IPS-18a (cell line): Measurements from ENCODE around the gene TOP3A.

ENCODE experiments used
- H3K27ac ChIP-seq: one replicate; pipeline ENCODE4 v1.5.1; 2013; ENCODE audit warnings: low read length
- H3K27me3 ChIP-seq: one replicate; pipeline ENCODE4 v1.6.1; 2013; ENCODE audit warnings: mild to moderate bottlenecking, low read length; ENCODE audit not compliant: control insufficient read depth, insufficient read depth
- H3K36me3 ChIP-seq: one replicate; pipeline ENCODE4 v1.6.1; 2013; ENCODE audit warnings: low read depth, low read length; ENCODE audit not compliant: control insufficient read depth
- H3K4me1 ChIP-seq: one replicate; pipeline ENCODE4 v1.6.1; 2013; ENCODE audit warnings: low read depth, low read length; ENCODE audit not compliant: control insufficient read depth
- H3K4me3 ChIP-seq: one replicate; pipeline ENCODE4 v1.5.1; 2013; ENCODE audit warnings: low read length
- H3K9ac ChIP-seq: one replicate; pipeline ENCODE4 v1.6.1; 2013; ENCODE audit warnings: mild to moderate bottlenecking, low read length, moderate library complexity
- H3K9me3 ChIP-seq: one replicate; pipeline ENCODE4 v1.6.1; 2013; ENCODE audit warnings: low read depth, low read length; ENCODE audit not compliant: control insufficient read depth

TOP3A gene

DNA sequence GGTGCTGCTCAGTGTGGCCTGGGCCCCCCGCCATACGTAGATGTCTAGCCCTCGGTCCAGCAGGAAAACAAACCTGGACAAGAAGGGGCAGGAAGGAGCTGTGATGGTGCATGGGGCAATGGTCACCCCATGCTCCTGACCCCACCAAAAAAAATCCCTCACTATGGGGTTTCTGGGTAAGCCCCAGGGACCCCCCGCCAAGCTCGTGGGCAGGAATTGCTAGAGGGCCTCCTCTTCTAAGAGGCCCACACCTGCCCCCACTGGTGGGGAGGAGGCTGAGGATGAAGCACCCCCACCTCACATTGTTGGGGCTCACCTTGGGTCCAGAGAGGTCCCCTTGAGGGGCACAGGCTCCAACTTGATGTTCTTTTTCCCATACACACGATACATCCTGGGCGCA is 66.0 kb downstream of the TOP3A start:
- Histone ChIP-seq H3K27ac (no peak overlapping the region), H3K9me3 (no peaks in the 10 kb centered on the region), H3K4me1 (peaks cover 6% of the 10 kb centered on the region), H3K27me3 (no peaks in the 10 kb centered on the region), H3K9ac (no peak overlapping the region), H3K4me3 (no peak overlapping the region), H3K36me3 (peaks cover 64% of the 10 kb centered on the region)

- Histone ChIP-seq H3K27me3 (no peaks in the 10 kb centered on the region), H3K4me1 (peaks cover 6% of the 10 kb centered on the region), H3K9me3 (no peaks in the 10 kb centered on the region), H3K4me3 (no peak overlapping the region), H3K27ac (no peak overlapping the region), H3K36me3 (peaks cover 62% of the 10 kb centered on the region), H3K9ac (no peak overlapping the region)
These were observed 66.5 kb downstream of the TOP3A start for GRCh38 chr17:18248300-18248731.

- no peaks in the 10 kb centered on the region for H3K9me3 ChIP-seq
- H3K4me3 ChIP-seq, result peak overlapping the region; percentile 66
- H3K4me1 ChIP-seq, result peaks cover 6% of the 10 kb centered on the region
- H3K27ac ChIP-seq, result no peak overlapping the region
- H3K36me3 ChIP-seq, result peaks cover 55% of the 10 kb centered on the region
- H3K9ac ChIP-seq, result no peak overlapping the region
- no peaks in the 10 kb centered on the region for H3K27me3 ChIP-seq
These were observed 67.2 kb downstream of the TOP3A start for GRCh38 chr17:18247613-18248001.

GRCh38 chr17:18246880-18247612 is 67.7 kb downstream of the TOP3A start:
- Histone ChIP-seq H3K9ac (peak overlapping the region; percentile 70), H3K27ac (peak overlapping the region; percentile 70), H3K27me3 (no peaks in the 10 kb centered on the region), H3K36me3 (peaks cover 50% of the 10 kb centered on the region), H3K9me3 (no peaks in the 10 kb centered on the region), H3K4me1 (peaks cover 6% of the 10 kb centered on the region), H3K4me3 (peak overlapping the region; percentile 66)

GRCh38 chr17:18246109-18246725 is 68.6 kb downstream of the TOP3A start:
- H3K27ac ChIP-seq, result no peak overlapping the region
- H3K4me3 ChIP-seq, result peak overlapping the region; percentile 51
- H3K36me3 ChIP-seq, result peaks cover 47% of the 10 kb centered on the region
- H3K27me3 ChIP-seq, result no peaks in the 10 kb centered on the region
- H3K9ac ChIP-seq, result no peak overlapping the region
- H3K4me1 ChIP-seq, result peaks cover 6% of the 10 kb centered on the region
- H3K9me3 ChIP-seq, result no peaks in the 10 kb centered on the region

DNA sequence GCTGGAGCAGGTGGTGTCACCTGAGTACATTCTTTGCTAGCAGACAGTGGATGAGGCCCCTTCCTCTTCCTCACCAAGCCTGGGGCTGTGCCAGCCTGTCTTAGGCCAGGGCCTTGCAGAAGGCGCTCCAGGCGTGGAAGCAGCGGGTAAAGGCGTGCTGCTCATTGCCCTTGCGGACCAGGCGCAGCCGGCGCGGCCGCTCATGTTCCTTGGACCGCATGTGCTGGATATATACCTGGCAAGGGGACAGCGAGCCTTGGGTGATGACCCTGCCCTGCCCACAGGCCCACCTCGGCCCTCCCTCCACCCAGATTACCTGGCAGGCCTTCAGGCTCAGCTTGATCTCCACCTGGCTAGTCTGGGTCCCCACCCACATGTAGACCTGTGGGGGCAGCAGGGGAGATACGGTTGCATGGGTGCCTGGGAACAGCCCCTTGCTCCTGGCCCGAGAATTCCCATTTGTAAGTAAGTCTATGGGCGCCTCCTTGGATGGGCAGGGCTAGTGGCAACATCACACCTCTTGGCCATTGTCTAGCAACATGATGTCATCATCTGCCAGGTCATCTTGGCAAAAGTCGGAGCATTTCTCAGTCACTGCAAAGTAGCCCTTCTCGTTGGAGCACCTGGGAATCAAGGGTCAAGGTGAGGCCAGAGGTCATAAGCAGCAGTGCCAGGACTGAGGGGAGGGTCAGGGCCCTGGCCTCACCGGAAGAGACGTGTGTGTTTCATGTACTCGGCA is 69.6 kb downstream of the TOP3A start:
- H3K4me1 ChIP-seq, result peaks cover 6% of the 10 kb centered on the region
- peaks cover 41% of the 10 kb centered on the region for H3K36me3 ChIP-seq
- H3K27ac ChIP-seq, result no peak overlapping the region
- no peak overlapping the region for H3K9ac ChIP-seq
- H3K9me3 ChIP-seq, result no peaks in the 10 kb centered on the region
- no peaks in the 10 kb centered on the region for H3K27me3 ChIP-seq
- no peak overlapping the region for H3K4me3 ChIP-seq

DNA sequence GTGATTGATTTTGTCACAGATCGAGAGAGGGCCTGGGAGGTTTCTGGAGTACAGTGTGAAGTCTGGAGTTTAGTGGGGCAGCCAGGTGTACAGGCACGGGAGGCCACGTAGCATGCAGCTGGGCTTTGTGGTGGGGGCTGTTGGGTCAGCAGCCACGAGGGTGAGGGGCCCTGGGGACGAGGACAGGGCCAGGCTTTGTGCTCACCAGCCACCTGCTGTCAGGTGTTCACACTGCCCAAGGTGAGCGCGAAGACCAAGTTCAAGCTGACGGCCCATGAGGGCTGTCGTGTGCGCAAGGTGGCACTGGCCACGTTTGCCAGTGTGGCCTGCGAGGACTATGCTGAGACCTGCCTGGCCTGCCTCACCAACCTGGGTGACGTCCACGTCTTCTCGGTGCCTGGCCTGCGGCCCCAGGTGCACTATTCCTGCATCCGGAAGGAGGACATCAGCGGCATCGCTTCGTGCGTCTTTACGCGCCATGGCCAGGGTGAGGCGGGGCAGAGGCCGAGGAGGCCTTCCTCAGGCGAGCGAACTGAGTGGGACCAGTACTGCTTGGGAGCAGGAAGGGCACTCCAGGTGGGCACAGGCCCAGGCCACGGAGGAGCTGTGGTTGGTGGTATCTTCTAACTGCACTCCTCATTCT is 73.4 kb downstream of the TOP3A start:
- Histone ChIP-seq H3K4me3 (no peak overlapping the region), H3K4me1 (peaks cover 2% of the 10 kb centered on the region), H3K27me3 (no peaks in the 10 kb centered on the region), H3K9me3 (no peaks in the 10 kb centered on the region), H3K36me3 (peaks cover 58% of the 10 kb centered on the region), H3K27ac (no peak overlapping the region), H3K9ac (no peak overlapping the region)

GRCh38 chr17:18240449-18240848 is 74.3 kb downstream of the TOP3A start:
- no peak overlapping the region for H3K4me3 ChIP-seq
- H3K27ac ChIP-seq, result no peak overlapping the region
- H3K9me3 ChIP-seq, result no peaks in the 10 kb centered on the region
- H3K36me3 ChIP-seq, result peaks cover 54% of the 10 kb centered on the region
- no peaks in the 10 kb centered on the region for H3K27me3 ChIP-seq
- no peak overlapping the region for H3K9ac ChIP-seq
- no peaks in the 10 kb centered on the region for H3K4me1 ChIP-seq

- Histone ChIP-seq H3K4me3 (no peak overlapping the region), H3K9ac (no peak overlapping the region), H3K36me3 (peaks cover 67% of the 10 kb centered on the region), H3K9me3 (no peaks in the 10 kb centered on the region), H3K4me1 (no peaks in the 10 kb centered on the region), H3K27me3 (no peaks in the 10 kb centered on the region), H3K27ac (no peak overlapping the region)
These were observed 76.5 kb downstream of the TOP3A start for GRCh38 chr17:18238299-18238698.

DNA sequence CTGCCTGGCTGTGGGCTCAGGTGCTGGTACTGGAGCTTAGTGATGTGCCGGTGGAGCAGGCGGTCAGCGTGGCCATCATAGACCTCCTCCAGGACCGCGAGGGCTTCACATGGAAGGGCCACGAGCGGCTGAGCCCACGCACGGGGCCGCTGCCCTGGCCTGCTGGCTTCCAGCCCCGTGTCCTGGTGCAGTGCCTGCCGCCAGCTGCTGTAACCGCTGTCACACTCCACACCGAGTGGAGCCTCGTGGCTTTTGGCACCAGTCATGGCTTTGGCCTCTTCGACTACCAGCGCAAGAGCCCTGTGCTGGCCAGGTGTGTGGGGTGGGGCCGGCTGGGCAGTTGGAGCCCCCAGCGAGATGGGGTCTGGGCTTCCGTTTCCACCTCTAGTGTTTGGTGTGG is 77.3 kb downstream of the TOP3A start:
- Histone ChIP-seq H3K9ac (no peak overlapping the region), H3K27ac (no peak overlapping the region), H3K9me3 (no peaks in the 10 kb centered on the region), H3K27me3 (no peaks in the 10 kb centered on the region), H3K4me1 (no peaks in the 10 kb centered on the region), H3K36me3 (peaks cover 72% of the 10 kb centered on the region), H3K4me3 (no peak overlapping the region)

GRCh38 chr17:18236494-18236893 is 78.3 kb downstream of the TOP3A start:
- no peak overlapping the region for H3K4me3 ChIP-seq
- H3K9me3 ChIP-seq, result no peaks in the 10 kb centered on the region
- H3K4me1 ChIP-seq, result no peaks in the 10 kb centered on the region
- peaks cover 66% of the 10 kb centered on the region for H3K36me3 ChIP-seq
- H3K9ac ChIP-seq, result no peak overlapping the region
- H3K27me3 ChIP-seq, result no peaks in the 10 kb centered on the region
- no peak overlapping the region for H3K27ac ChIP-seq
